OCI-LY7 (cell line): ENCODE results near the gene NATD1. TPM values are rescaled to one million over a fixed set of nuclear protein-coding genes. Genes with fewer than 3 reads are reported as not detected.

Source experiments
- BruUV-seq: library from RNA; stranded (reverse); fragments of 400-500 nt; replicated peaks from 2 replicates; lab custom pipeline; 2021; lab: Mats Ljungman, UMichigan
- CTCF ChIA-PET: fragments of 300-600 bp; sonication (Branson Sonifier 250); formaldehyde crosslinking; loops from one replicate; lab custom pipeline; 2022; ENCODE audit warnings: antibody characterized with exemption; ENCODE audit not compliant: unreplicated experiment; lab: Charles Lee
- POLR2A ChIA-PET: fragments of 300-600 bp; sonication (Branson Sonifier 250); formaldehyde crosslinking; loops from one replicate; lab custom pipeline; 2022; ENCODE audit warnings: antibody characterized with exemption; lab: Charles Lee
- DNase-seq: peaks from one replicate; pipeline ENCODE4 v3.0.0-alpha.2; 2015; ENCODE audit warnings: low spot score
- H2AFZ ChIP-seq: fragments of 200-600 bp; sonication (generic), shearing (Covaris generic); 2 replicates; pipeline ENCODE4 v1.6.1; 2014; ENCODE audit warnings: mild to moderate bottlenecking, antibody characterized with exemption, low read length, moderate library complexity
- H3K27ac ChIP-seq: fragments of 200-600 bp; sonication (generic); 2 replicates; pipeline ENCODE4 v1.5.1; 2014; ENCODE audit warnings: mixed run types, low read depth, mild to moderate bottlenecking, moderate library complexity, low read length, inconsistent platforms; ENCODE audit not compliant: poor library complexity, severe bottlenecking
- H3K36me3 ChIP-seq: fragments of 200-600 bp; sonication (generic); 2 replicates; pipeline ENCODE4 v1.6.1; 2014; ENCODE audit warnings: mild to moderate bottlenecking, antibody characterized with exemption, low read length, moderate library complexity, mixed read lengths; ENCODE audit not compliant: insufficient read depth
- H3K4me1 ChIP-seq: fragments of 200-600 bp; sonication (generic); 2 replicates; pipeline ENCODE4 v1.5.1; 2014; ENCODE audit warnings: mild to moderate bottlenecking, low read length; ENCODE audit not compliant: insufficient read depth, poor library complexity, severe bottlenecking
- H3K4me2 ChIP-seq: fragments of 200-600 bp; sonication (generic); 2 replicates; pipeline ENCODE4 v1.6.1; 2014; ENCODE audit warnings: mild to moderate bottlenecking, low read length
- H3K4me3 ChIP-seq: fragments of 200-600 bp; sonication (generic); 2 replicates; pipeline ENCODE4 v1.5.1; 2014; ENCODE audit warnings: mild to moderate bottlenecking, low read depth, low read length; ENCODE audit not compliant: poor library complexity, severe bottlenecking
- H3K79me2 ChIP-seq: fragments of 200-600 bp; sonication (generic); 2 replicates; pipeline ENCODE4 v1.6.1; 2016; ENCODE audit warnings: low read depth, mild to moderate bottlenecking, low read length, moderate library complexity, mixed read lengths; ENCODE audit not compliant: insufficient read depth
- H3K9me2 ChIP-seq: fragments of 200-600 bp; sonication (generic); 2 replicates; pipeline ENCODE4 v1.6.1; 2016; ENCODE audit warnings: mild to moderate bottlenecking, low read length, mixed read lengths; ENCODE audit not compliant: insufficient read depth
- H3K9me3 ChIP-seq: fragments of 200-600 bp; sonication (generic); 2 replicates; pipeline ENCODE4 v1.6.1; 2014; ENCODE audit warnings: mild to moderate bottlenecking, mixed run types, low read length, mixed read lengths
- H4K20me1 ChIP-seq: fragments of 200-600 bp; sonication (generic); 2 replicates; pipeline ENCODE4 v1.6.1; 2014; ENCODE audit warnings: mild to moderate bottlenecking, antibody characterized with exemption, low read length, moderate library complexity, mixed read lengths; ENCODE audit not compliant: insufficient read depth
- CTCF ChIP-seq: fragments of 200-600 bp; sonication (generic); conservative IDR thresholded peaks from 2 replicates; pipeline ENCODE4 v1.5.1; 2014; ENCODE audit warnings: mild to moderate bottlenecking, antibody characterized with exemption, low read length, moderate library complexity, mixed read lengths
- EZH2phosphoT487 ChIP-seq: fragments of 200-600 bp; sonication (generic); IDR thresholded peaks from 2 replicates; pipeline ENCODE4 v1.6.1; 2018; ENCODE audit warnings: low read depth, borderline replicate concordance, mild to moderate bottlenecking, mixed run types, antibody characterized with exemption, low read length, moderate library complexity, mixed read lengths
- intact Hi-C: fragments of 100-400 bp; cut with micrococcal nuclease; formaldehyde crosslinking; loops from one replicate; pipeline ENCODE4 v1.10.0; 2022; ENCODE audit not compliant: unreplicated experiment
- total RNA-seq, 2 experiments: library from RNA; depleted of rRNA in 1 of 2; stranded (reverse); fragments of >200 nt in 1 of 2; shearing (Covaris generic) in 1 of 2; gene quantifications; 2 replicates each; pipeline ENCODE4 v1.2.3, GENCODE V29; 2014 to 2022

Gene NATD1
- total RNA-seq, 2 experiments from 2014 or later: 0.85 to 6.0 TPM

- no peaks in the 10 kb centered on the region for H3K9me2 ChIP-seq
- no peaks in the 10 kb centered on the region for H3K9me3 ChIP-seq
- BruUV-seq: no TSS peak
- DNase-seq: no peak
- no peak overlapping the region for H3K4me3 ChIP-seq
- intact Hi-C loops: no loop called here
- no peaks in the 10 kb centered on the region for H3K36me3 ChIP-seq
- ChIA-PET CTCF (no interaction called here), POLR2A (no interaction called here)
- no peaks in the 10 kb centered on the region for H3K79me2 ChIP-seq
- no peaks in the 10 kb centered on the region for H4K20me1 ChIP-seq
- peaks cover 16% of the 10 kb centered on the region for H3K4me1 ChIP-seq
- TF ChIP-seq EZH2phosphoT487 (no peak), CTCF (no peak)
- no peak overlapping the region for H3K4me2 ChIP-seq
- no peak overlapping the region for H3K27ac ChIP-seq
- no peak overlapping the region for H2AFZ ChIP-seq
These were observed 1.7 kb downstream of the NATD1 start for GRCh38 chr17:21251337-21252010.

DNA sequence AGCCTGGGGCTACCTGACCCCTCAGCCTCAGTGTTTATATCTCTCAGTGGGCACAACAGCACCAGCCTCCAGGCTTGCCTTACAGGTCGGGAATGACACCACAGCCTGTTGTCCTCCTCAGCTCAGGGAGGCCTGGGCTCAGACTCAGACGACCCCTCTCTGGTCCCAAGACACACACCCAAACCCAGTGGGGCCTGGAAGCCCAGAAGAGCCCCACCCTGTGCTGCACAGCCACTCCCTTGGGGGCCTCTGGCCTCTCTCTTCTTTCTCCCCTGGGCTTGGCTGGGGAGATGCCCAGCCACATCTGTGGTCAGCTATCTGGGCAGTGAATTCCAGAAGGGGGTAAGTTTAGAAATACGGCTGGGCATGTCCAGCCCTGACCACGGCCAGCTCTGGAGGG lies 2.4 kb downstream of the NATD1 start:
- H3K79me2 ChIP-seq: no peaks in the 10 kb centered on the region
- no peaks in the 10 kb centered on the region for H4K20me1 ChIP-seq
- H3K4me3 ChIP-seq: no peak overlapping the region
- no peak overlapping the region for H3K27ac ChIP-seq
- POLR2A ChIA-PET: no interaction called here
- H3K9me3 ChIP-seq: no peaks in the 10 kb centered on the region
- no peaks in the 10 kb centered on the region for H3K9me2 ChIP-seq
- DNase-seq: no peak
- TF ChIP-seq EZH2phosphoT487: no peak
- no peak for TF ChIP-seq CTCF
- CTCF ChIA-PET: no interaction called here
- no peak overlapping the region for H2AFZ ChIP-seq
- intact Hi-C loops: no loop called here
- H3K4me2 ChIP-seq: no peak overlapping the region
- H3K36me3 ChIP-seq: no peaks in the 10 kb centered on the region
- no TSS peak for BruUV-seq
- H3K4me1 ChIP-seq: peaks cover 18% of the 10 kb centered on the region

DNA sequence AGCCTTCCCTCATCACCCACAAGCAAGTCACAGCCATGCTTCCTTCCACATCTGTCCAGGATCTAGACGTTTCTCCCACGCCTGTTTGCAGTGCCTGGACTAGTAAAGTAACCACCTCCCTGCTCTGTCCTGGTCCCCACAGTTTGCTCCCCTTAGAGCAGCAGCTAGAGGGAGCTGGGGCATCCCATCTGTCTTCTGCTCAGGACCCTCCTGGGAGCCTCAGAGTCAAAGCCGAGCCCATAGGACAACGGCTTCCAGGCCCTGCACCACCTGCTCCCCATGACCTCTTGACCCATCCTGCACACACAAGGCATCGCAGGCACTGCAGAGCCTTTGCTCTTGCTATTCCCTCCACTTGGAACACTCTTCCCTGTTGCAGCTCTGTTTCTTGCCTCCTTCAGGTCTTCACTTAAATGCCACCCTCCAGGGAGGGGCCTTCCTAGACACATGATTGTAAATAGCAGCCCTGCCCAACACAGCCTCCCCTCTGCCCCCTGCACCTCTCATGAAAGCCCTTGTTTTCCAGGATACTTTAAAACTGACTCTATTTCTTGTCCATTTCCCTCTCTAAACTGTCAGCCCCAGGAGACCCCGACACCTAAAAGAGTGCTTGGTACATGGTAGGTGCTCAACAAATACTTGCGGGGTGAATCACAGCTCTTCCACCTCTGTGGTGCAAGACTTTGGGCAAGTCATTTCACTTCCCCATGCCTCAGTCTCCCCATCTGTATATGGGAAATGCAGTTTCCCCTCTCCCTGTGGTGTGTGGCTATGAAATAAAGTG lies 3.1 kb downstream of the NATD1 start:
- H3K4me3 ChIP-seq: no peak overlapping the region
- no peaks in the 10 kb centered on the region for H4K20me1 ChIP-seq
- intact Hi-C loops: no loop called here

More for the DNA sequence above, 3.1 kb downstream of the NATD1 start:
- Histone ChIP-seq H3K4me2 (no peak overlapping the region), H3K27ac (no peak overlapping the region), H3K9me3 (no peaks in the 10 kb centered on the region), H2AFZ (no peak overlapping the region), H3K4me1 (peaks cover 26% of the 10 kb centered on the region), H3K36me3 (no peaks in the 10 kb centered on the region), H3K9me2 (no peaks in the 10 kb centered on the region), H3K79me2 (no peaks in the 10 kb centered on the region)
- ChIA-PET CTCF (no interaction called here), POLR2A (interaction anchor here (0.6 kb wide), 1 partner anchor 215 kb away, joined by 5 read pairs; no protein-coding TSS in a partner anchor)
- no TSS peak for BruUV-seq
- peak; percentile 31 for DNase-seq
- TF ChIP-seq EZH2phosphoT487: no peak
- 0 out of 2 replicates have a peak, but pooled peaks have one; percentile 37 for TF ChIP-seq CTCF
